ENCODE data around the gene BRICD5. TPM values are rescaled to one million over a fixed set of nuclear protein-coding genes. Genes with fewer than 3 reads are reported as not detected.
"Not testable (repeated sequence)": the region's sequence is repeated elsewhere in the genome, so short reads cannot be mapped to it uniquely, and the experiment has no call there.

Gene BRICD5
- total RNA-seq, 1 experiment from 2014 or later = 1.9 TPM

DNA sequence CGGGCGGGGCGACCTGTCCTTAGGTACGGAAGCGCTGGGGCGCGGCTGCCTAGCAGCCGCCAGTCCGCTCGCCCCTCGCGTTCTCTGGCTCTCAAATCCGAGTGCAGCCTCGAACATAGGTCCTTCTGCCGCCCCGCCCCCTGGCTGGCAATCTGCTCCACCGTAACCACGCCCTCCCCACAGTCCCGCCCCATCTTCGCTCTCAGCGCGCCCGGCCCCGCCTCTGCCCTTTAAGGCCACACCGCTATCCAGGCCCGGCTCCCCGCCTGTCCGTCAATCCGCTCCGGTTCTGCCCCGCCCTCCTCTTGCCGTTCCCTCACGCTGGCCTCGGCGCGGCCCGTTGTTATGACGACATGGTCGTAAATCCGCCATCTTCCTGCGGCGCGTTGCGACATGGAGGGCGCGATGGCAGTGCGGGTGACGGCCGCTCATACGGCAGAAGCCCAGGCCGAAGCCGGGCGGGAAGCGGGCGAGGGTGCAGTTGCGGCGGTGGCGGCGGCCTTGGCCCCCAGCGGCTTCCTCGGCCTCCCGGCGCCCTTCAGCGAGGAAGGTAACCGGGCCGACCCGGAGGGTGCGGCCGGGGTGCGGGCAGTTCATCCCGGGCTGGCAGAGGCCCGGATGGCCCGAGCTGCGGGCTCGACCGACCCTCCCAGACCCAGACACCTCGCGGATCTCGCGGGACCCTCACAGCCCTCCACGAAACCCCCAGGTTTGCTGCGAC is 12.7 kb upstream of the BRICD5 start, which contains the start of gene E4F1:
Gene E4F1 (plus strand): TSS at position 371 of the 721 bp plus-strand sequence. CDS start 23 bp downstream, at position 394.
- peak; percentile 99 for DNase-seq (ENCODE audit: low read depth)

DNA sequence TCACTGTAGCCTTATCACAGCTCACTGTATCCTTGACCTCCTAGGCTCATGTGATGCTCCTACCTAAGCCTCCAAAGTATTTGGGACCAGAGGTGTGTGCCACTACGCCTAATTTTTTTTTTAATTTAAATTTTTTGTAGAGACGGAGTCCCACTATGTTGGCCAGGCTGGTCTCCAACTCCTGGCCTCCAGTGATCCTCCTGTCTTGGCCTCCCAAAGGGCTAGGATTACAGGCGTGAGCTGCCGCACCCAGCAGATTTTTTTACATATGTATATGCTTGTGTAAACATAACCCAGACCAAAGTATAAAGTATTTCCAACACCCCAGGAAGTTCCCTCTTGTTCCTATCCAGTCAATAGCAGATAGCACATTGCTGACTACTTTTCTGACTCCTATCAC is 5.7 kb upstream of the BRICD5 start:
- DNase-seq (ENCODE audit: low read depth) = no peak

DNA sequence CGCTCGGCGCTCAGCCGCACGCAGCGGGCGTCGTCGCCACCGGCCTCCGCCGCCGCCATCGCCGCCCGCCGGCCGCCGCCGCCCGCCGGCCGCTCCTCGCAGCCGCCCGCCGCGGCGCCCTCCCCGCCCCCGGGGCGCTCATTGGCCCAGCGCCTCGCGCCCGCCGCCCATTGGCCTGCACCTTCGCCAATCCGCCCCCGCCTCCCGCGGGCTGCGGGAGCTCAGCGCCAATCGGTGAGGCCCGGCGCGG is 4.0 kb upstream of the BRICD5 start, which contains the start of gene PGP:
Gene PGP (minus strand): TSS at position 122 of the 250 bp plus-strand sequence. CDS start 63 bp downstream, at position 59.
- DNase-seq (ENCODE audit: low read depth) = no peak

DNA sequence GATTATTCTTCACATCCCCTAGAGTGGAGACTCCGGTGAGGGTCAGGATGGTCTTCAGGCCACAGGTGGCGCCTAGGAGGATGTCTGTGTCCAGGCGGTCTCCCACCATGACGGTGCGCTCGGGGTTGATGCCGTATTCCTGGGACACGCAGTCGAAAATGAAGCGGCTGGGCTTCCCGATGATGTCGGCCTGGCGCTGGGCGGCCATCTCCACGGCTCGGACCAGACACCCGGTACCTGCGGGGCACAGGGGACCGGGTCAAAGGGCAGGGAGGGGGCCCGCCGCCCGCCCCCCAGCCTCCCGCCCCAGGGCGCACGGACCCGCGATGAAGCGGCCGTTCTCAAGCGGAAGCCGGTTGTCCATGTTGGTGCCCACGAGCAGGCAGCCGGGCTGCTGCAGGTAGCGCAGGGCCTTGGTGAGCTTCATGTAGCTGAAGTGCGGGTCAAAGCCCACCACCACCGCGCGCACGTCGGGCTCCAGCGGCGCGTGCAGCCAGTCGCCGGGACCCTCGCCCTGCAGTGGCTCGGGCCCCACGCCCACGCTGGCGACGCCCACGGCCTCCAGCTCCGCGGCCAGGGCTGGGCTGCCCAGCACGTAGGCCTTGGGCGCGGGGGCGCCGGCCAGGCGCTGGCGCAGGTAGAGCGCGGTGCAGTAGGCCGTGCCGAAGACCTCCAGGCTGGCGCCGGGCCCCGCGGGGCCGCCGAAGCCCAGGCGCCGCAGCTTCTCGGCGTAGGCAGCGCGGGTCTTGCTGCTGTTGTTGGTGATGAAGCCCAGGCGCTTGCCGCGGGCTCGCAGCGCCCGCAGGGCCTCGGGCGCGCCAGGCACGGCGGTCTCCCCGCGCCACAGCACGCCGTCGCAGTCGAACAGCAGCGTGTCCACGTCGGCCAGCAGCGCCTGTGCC is 3.4 kb upstream of the BRICD5 start:
- no peak for DNase-seq (ENCODE audit: low read depth)

DNA sequence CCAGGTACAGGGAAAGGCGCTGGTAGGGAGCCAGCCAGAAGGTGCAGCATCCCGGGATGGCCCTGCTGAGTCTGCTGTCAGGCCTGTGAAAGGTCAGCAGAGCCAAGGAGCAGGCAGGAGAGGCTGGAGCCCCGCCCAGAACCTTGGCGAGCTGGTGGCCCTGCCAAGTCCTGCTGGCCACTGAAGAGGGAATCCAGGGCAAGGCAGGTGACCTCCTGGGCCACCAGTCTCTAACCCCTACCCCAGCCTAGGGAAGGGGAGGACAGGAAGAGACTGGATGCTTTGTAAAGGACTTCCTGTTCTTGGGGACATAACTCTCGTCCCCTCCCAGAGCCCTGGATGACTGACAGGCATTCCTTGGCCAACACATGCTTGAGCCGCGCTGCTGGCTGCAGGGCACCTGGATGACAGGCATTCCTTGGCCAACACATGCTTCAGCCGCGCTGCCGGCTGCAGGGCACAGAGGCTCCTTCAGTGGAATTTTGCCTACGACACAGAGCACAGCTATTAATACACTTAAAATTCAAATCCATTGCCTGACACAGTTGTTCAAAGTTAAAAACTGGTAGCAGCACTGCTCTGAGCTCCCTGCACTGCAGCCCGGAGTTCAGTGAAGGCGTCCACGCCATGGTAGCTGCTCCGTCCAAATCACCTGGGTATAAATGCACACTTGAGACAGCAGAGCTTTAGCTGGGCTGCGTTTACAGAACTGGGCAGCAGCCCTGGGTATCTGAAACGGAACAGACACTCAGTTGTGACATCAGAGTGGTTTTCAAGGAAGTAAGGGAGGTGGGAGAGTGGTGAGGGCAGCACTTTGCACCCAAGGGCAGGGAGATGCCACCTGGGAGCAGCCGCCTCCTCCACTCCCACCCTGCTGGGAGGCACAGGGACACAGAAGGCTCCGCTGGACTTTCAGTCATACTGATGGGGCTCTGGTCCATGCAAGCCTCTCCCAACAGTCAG is 2.0 kb upstream of the BRICD5 start:
- no peak for DNase-seq (ENCODE audit: low read depth)

DNA sequence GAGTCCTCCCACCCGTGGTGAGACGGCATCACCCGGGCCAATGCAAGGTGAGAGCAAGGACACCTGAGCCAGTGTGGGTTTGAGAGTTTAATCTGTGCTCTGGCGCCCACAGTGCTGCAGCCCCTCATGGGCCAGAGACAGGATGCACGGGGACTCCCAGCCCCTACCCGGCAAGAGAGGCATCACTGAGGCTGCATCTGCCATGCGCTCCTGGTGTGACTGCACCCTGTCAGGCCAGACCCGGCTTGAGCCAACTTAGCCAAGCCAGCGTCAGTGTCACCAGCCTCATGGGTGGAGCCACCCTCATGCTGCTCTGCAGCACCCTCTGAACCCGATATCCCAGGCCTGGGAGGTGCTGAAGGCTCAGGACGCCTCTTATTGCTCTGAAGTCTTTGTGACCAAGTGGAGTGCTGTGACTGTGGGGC is 1.3 kb upstream of the BRICD5 start:
- no peak for DNase-seq (ENCODE audit: low read depth)

DNA sequence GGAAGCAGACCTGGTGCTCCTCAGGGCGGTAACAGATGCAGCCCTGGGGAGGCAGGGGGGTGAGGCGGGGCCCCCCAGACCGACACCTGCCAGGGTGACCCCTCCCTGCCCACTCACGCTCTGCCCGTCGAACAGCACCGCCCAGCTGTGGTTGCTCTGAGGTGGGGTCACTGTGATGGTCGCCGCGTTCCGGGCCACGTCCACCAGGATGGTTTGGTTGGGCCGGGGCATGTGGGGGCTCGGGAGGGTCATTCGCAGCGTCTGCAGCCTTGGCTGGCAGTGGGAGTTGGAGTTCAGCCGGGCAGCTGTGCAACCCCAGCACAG is 692 bp downstream of the BRICD5 start:
- DNase-seq (ENCODE audit: low read depth) = no peak

DNA sequence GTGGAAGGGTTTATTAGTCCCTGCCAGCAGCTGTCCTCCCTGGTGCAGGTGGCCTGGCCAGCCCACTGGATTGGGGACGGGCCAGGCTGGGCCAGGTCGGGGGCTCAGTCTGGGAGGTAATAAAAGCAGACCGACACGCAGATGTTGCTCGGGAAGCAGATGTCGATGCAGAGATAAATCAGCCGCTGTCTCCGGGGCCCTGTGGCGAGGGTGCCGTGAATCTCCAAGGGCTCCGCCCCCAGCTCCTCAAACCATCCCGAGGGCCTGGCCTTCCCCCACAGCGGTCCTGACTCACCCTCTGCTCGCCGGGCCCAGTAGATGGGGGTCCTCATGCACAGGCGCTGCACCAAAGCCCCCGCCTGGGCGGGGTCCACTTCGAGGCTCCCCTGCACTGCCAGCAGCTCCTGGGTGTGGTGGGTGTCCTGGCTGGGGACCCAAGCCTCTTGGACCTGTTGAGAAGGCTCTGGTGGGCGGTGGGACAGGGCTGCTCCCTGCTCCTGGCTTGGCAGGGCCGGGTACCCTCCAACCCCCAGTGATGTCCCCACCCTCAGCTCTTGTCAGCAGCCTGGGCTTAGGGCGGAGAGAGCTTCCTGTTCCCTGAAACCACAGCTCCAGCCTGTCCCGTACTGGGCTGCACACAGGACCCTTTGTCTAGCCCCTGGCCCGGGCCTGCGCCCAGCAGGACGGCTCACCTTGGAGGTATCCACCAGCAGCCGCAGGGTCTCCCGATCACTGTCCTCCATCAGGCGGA is 1.2 kb downstream of the BRICD5 start:
- DNase-seq (ENCODE audit: low read depth) = no peak

DNA sequence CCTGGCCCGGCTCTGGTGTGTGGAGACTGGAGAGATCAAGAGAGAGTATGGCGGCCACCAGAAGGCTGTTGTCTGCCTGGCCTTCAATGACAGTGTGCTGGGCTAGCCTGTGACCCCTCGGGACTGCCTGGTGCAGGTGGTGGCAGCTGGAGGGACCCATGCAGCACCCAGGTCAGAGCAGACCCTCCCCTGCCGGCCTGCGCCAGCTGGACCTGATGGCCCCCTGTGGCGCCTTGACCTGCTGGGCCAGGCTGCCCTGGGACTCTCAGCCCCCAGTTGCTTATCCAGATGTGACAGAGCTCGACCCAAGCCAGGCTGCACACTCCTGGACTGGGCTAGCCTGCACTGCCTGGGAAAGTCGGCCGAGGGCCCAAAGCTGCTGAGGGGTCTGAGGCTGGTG is 1.9 kb downstream of the BRICD5 start:
- DNase-seq (ENCODE audit: low read depth) = no peak

DNA sequence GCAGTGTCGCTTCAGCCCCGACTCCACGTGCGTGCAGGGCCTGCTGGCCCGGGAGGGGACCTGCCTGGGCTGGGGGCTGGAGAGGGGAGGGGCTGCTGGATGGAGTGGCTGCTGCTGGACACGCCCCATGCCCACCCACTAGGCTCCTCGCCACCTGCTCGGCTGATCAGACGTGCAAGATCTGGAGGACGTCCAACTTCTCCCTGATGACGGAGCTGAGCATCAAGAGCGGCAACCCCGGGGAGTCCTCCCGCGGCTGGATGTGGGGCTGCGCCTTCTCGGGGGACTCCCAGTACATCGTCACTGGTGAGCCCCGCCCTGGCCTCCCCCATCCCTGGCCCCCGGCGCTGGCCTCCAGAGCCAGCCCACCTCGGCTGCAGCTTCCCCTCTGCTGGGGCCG is 2.4 kb downstream of the BRICD5 start:
- no peak for DNase-seq (ENCODE audit: low read depth)

DNA sequence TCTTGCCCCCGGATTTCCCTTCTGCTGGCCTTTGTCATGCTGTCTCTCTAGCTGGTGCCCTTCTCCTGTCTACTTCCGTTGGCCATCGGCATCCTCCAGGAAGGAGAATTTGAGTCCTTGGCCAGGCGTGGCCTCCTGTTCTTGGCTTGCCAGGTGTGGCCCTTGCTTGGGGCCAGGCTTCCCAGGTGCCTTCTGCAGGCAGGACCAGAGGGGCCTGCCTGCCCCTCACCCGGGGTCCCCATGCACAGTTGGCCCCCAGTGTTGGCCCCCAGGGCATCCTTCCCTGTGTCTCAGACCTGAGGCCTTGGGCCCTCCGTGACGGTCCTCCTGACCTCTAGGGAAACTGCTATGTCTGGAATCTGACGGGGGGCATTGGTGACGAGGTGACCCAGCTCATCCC is 2.8 kb downstream of the BRICD5 start:
- DNase-seq (ENCODE audit: low read depth) = no peak

DNA sequence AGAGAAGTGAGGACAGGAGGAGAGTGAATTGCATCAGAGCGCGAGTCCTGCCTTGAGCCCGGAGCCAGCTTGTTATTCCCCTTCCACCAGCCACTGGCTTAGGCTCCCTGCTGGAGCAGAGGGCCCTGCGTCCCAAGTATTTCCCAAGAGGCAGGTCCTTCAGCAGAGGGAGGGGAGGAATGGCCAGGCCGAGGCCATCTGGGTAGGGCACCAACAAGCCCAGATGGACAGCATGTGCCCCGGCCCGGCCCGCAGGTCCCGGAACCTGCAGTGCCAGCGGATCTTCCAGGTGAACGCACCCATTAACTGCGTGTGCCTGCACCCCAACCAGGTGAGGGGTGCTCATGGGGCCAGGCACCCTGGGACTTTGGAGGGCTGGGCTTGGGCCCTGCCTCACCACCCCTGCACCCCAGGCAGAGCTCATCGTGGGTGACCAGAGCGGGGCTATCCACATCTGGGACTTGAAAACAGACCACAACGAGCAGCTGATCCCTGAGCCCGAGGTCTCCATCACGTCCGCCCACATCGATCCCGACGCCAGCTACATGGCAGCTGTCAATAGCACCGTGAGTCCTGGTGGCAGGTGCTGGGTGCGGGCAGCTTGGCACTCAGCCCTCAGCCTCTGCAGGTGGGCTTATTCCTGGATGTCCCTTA is 3.8 kb downstream of the BRICD5 start:
- no peak for DNase-seq (ENCODE audit: low read depth)

DNA sequence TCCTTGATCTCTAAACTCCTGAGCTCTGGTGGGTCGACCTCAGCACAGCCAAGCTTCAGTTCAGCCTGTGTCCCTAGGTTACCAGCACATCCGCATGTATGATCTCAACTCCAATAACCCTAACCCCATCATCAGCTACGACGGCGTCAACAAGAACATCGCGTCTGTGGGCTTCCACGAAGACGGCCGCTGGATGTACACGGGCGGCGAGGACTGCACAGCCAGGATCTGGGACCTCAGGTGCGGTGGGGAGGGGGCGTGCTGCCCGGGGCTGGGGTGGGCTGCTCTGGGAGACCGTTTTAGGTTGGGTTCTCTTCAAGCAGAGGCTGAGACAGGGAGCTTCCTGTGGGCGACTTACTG is 4.3 kb downstream of the BRICD5 start:
- no peak for DNase-seq (ENCODE audit: low read depth)

DNA sequence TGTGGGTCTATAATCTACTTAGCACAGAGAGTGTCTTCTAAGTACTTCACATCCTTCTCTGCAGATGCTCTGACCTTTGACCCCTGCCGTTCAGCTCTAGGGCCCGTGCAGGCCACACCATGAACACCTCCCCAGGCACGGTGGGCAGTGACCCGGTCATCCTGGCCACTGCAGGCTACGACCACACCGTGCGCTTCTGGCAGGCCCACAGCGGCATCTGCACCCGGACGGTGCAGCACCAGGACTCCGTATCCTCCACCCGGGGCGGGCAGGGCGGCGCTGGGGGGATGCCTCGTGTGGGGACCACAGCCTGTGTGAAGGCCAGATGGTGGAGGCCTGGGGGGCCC is 4.7 kb downstream of the BRICD5 start:
- DNase-seq (ENCODE audit: low read depth) = no peak

DNA sequence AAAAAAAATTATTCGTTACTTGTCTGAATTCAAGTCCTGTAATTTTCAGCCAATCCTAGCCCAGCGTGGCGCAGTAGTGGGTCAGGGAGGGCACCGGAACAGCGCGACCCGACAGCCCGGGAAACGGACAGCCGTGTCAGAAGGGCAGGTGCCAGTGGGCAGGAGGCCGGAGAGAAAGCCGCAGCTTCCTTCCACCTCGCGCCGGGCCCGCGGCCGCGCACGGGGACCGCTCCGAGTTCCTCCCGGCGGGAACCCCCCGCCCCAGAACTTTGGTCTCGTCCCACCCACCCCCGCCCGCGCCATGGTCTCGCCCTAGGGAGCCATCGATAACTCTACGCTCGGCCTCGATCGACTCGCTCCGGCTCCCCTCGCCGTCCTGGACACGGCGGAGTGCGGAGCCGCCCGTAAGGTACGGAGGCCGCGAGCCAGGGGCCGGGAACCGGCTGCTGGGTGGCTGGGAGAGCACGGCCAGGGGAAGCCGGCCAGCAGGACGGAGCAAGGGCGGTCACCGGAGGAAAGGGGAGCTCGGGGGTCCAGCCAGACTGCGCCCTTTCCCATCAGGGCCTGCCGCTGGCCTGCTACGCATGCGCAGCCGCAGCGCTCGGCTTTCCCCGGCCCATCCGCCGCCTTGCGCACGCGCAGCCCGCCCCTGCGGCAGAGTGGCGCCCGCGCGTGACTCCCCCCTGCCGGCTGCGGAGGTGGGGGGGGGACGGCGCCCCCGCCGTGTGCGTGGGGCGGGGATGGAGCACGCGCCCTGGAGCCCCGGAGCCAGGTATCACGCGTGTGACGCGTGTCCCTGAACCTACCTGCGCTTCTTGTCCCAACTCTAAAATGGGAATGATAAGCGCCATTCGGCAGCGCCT is 5.3 kb downstream of the BRICD5 start, which contains the start of gene MLST8:
Gene MLST8 (plus strand): TSS at position 351 of the 863 bp plus-strand sequence. CDS start 632 bp downstream, outside the sequence.
- DNase-seq (ENCODE audit: low read depth) = peak; percentile 85

DNA sequence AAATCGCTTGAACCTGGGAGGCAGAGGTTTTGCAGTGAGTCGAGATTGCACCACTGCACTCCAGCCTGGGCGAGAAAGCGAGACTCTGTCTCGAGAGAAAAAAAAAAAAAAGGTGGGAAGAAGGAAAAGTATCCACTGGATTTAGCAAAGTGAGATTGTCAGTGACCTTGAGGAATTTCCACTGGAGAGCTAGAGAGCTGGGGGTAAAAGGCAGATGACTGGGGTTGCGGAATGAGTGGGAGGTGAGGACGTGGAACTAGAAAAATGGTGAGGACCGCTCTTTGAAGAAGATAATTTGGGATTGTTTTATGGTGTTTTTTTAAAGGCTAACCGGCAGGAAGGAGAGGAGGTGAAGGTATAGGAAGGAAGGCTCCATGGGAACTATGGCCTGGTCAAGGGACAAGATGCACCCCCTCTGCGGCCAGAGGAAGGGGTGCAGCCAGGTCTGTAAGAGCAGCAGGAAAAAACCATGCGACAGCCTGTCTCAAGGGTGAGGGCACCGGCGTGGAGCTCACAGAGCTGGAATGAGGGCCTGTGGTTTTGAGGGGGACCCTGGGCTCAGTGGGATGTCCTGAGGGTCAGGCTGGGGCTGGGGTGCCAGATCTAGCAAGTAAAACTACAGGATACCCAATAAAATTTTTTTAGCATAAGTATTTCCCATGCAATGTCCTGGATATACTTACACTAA is 6.1 kb downstream of the BRICD5 start:
- DNase-seq (ENCODE audit: low read depth) = no peak

DNA sequence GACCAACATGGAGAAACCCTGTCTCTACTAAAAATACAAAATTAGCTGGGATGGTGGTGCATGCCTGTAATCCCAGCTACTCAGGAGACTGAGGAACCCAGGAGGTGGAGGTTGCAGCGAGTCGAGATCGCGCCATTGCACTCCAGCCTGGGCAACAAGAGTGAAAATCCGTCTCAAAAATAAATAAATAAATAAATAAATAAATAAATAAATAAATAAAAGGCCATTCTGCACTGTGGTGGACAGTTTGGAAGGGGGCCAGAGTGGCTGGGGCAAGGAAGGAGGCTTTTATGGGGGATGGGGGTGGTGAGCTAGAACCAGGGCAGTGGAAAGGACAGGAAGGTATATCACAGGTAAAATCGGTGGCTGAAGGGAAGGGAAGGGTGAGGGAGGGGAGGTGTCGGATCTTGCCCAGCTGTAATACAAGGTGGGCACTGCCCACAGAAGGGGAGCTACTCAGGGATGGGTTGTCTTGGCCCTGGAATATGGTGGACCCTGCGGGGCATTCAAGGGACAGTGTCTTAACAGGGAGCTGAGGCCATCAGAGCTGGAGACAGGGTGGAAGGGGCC is 7.5 kb downstream of the BRICD5 start:
- not testable (repeated sequence) for DNase-seq (ENCODE audit: low read depth)

DNA sequence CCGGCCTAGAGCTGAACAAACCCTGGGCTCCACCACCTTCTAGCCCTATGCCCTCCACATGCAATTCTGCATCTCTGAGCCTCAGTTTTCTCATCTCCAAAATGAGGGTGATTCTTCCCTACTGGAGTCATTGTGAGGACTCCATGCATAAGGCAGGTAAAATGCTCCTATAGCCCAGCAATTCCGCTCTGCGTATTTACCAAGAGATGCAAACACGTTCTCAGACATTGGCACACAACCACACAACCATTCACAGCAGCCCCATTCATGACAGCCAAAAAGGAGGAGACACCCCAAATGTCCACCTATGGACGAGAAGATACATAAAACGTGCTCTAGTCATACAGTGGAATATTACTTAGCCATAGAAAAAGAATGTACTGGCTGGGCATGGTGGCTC is 10.3 kb downstream of the BRICD5 start:
- no peak for DNase-seq (ENCODE audit: low read depth)

DNA sequence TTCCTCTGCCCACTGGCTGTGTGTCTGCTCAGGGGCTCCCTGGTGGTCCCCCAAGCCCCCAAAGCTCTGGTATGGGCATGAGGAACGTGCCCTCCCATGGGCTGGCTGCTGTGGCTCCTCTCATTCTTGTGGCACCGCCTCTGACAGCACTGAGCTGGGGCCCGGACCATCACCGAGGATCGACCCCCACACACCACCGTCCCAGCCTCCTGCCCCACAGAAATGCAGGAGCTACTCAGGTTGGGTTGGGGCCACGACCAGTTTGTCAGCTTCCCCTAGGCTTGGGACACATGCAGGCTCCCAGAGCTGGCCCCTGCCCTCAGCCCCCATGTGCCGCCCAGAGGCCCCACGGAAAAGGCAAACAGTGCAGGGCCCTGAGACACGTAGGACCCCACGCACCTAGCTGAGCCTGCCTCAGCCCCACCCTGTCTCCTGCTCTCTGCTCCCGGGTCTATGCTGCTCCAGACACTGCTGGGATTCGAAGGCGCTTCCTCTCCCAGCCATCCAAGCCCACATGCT is 11.0 kb downstream of the BRICD5 start:
- DNase-seq (ENCODE audit: low read depth) = no peak

All from Daoy (cell line).